Activated T-helper 1 cell treated with anti-CD3 and anti-CD28 coated beads, Interleukin-12 subunit alpha, Interleukin-12 subunit beta, Interleukin-2, Interleukin-4 antibody, amounts not matched to agents 30 ng/mL and 10 ng/mL and 1 ng/mL, durations not matched to agents 14 hours and 24 hours and 36 hours (primary cell): ENCODE data around the gene STX3. TPM values are rescaled to one million over a fixed set of nuclear protein-coding genes. Genes with fewer than 3 reads are reported as not detected.
"Not testable (repeated sequence)": the region's sequence is repeated elsewhere in the genome, so short reads cannot be mapped to it uniquely, and the experiment has no call there.

Experiments used
- DNase-seq: peaks from one replicate; pipeline ENCODE4 v3.0.0; 2021; ENCODE audit warnings: low spot score
- H3K27ac Mint-ChIP-seq: one replicate; pipeline ENCODE4 v1.8.0; 2021; ENCODE audit warnings: mild to moderate bottlenecking, mixed read lengths
- H3K27me3 Mint-ChIP-seq: one replicate; pipeline ENCODE4 v1.8.0; 2022; ENCODE audit warnings: mild to moderate bottlenecking, moderate library complexity, mixed read lengths; ENCODE audit not compliant: insufficient read depth
- H3K36me3 Mint-ChIP-seq: one replicate; pipeline ENCODE4 v1.8.0; 2021; ENCODE audit warnings: low read depth, mixed read lengths
- H3K4me1 Mint-ChIP-seq: one replicate; pipeline ENCODE4 v1.8.0; 2021; ENCODE audit warnings: low read depth, mixed read lengths
- H3K4me3 Mint-ChIP-seq: one replicate; pipeline ENCODE4 v1.8.0; 2021; ENCODE audit warnings: mild to moderate bottlenecking, moderate library complexity, mixed read lengths
- H3K9me3 Mint-ChIP-seq: one replicate; pipeline ENCODE4 v1.8.0; 2021; ENCODE audit warnings: mixed read lengths
- intact Hi-C: fragments of 100-400 bp; cut with micrococcal nuclease; formaldehyde crosslinking; loops from one replicate; pipeline ENCODE4 v1.15.1; 2024
- total RNA-seq: library from RNA; stranded (reverse); gene quantifications from 2 replicates; pipeline ENCODE4 v1.2.3, GENCODE V29; 2022

The STX3 gene
- total RNA-seq, 1 donor from 2014 or later, result 28.4 TPM

DNA sequence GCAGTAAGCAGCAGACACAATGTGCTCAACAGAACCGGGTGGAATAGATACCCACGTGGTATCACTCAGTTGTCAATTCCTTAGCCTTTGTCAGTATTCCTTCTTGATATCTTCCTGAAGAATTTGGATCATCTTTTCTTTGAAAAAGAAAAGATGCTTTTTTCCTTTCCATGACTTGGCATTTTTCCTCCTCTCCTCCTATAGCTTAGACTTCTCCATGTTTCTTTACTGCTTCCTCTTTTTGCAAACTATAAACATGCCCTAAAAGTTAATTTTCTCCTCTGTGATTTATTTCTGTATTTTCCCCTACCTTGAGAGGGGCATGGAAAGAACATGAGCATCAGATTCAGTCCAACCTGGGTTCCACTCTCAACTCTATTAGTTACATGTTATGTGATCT is 78.4 kb downstream of the STX3 start:
- intact Hi-C loops, result no loop called here
- H3K4me3 Mint-ChIP-seq, result no peak overlapping the region
- no peak for DNase-seq
- H3K27me3 Mint-ChIP-seq, result peaks cover 4% of the 10 kb centered on the region
- no peak overlapping the region for H3K27ac Mint-ChIP-seq
- H3K36me3 Mint-ChIP-seq, result no peaks in the 10 kb centered on the region
- H3K4me1 Mint-ChIP-seq, result peaks cover 6% of the 10 kb centered on the region
- no peaks in the 10 kb centered on the region for H3K9me3 Mint-ChIP-seq

DNA sequence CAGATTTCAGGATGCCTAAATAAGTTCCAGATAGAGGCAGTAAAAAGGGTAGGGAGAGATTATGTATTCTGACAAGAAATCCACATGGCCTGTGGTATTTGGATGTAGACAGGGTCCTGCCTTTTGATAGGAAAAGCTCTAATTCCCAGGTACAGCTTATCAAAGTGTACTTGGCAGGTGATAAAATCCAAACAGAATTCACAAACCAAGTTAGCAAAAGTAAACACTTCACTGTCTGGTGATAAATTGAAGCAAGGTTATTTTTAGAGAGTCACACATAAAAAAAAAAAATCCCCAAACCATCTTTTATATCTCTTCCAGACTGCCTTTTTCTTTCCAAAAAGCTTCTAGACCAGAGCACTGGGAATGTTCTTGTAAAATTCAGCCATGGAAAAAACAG is 84.4 kb downstream of the STX3 start:
- H3K4me3 Mint-ChIP-seq, result no peak overlapping the region
- no peaks in the 10 kb centered on the region for H3K4me1 Mint-ChIP-seq
- intact Hi-C loops, result no loop called here
- H3K36me3 Mint-ChIP-seq, result no peaks in the 10 kb centered on the region
- no peak overlapping the region for H3K27ac Mint-ChIP-seq
- no peaks in the 10 kb centered on the region for H3K9me3 Mint-ChIP-seq
- peaks cover 4% of the 10 kb centered on the region for H3K27me3 Mint-ChIP-seq
- no peak for DNase-seq

DNA sequence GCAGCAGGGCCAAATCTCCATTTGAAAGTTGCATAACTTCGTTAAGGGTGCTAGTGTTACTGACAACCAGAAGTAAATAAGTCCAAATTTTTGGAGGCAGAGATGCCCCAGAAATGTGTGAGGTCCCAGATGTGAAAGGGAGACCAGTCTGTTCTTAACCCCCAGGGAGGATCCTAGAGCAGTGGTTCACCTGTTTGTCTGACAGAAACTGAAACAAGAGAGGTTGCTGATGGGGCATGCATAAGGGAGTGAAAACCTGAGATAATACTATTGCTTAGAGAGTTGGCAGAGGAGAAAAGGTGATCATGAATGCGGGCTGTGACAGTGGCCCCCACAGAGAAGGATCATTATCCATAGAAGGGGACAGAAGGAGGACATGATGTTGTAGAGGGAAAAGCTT is 86.3 kb downstream of the STX3 start:
- Mint-ChIP-seq H3K4me3 (no peak overlapping the region), H3K27ac (no peak overlapping the region), H3K36me3 (no peaks in the 10 kb centered on the region), H3K4me1 (no peaks in the 10 kb centered on the region), H3K27me3 (peaks cover 4% of the 10 kb centered on the region), H3K9me3 (no peaks in the 10 kb centered on the region)
- DNase-seq, result no peak
- intact Hi-C loops, result no loop called here

DNA sequence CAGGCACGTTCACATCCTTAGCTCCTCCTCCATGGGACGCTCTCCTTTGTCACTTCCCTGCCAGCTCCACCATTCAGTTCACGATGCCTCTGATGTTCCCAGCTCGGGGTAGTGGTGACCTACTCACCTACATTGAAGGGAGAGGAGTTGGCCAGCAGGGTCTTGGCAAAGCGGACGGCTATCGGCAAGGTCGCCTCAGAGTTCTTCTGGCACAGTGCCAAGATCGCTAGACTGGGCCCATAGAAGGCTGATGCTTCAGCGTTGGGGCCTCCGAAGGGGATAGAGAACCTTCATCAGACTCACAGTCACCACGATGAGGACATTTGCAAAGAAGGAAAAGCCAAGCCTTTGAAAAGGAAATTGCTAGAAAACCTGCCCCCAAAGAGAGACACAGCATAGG is 87.1 kb downstream of the STX3 start:
- H3K27me3 Mint-ChIP-seq, result peaks cover 2% of the 10 kb centered on the region
- no peak overlapping the region for H3K27ac Mint-ChIP-seq
- intact Hi-C loops, result no loop called here
- H3K9me3 Mint-ChIP-seq, result peaks cover under 1% of the 10 kb centered on the region
- no peaks in the 10 kb centered on the region for H3K36me3 Mint-ChIP-seq
- H3K4me1 Mint-ChIP-seq, result no peaks in the 10 kb centered on the region
- no peak overlapping the region for H3K4me3 Mint-ChIP-seq
- DNase-seq, result no peak

DNA sequence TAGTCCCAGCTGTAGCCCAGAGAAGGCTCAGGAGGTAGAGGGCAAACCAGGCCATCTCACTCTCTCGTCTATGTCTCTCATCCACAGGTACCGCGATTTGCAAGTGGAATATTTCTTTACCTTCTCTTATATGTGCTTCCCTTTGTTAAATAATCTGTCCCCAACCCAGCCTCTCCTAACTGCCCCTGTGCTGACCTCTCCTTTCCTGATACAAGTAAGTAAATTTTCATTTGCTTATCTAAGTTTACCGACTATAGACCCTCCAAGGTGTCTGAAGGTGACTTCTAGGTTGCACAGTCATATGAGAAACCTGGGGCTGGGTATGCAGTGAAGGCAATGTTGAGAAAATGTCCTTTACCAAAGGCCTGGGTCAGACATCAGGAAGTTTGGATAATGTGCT is 90.2 kb downstream of the STX3 start, which contains the start of gene CBLIF:
Gene CBLIF, minus strand, starts transcription at position 101 of the 400 bp plus-strand sequence. Its CDS starts 46 bp downstream, at position 55.
- intact Hi-C loops, result no loop called here
- no peaks in the 10 kb centered on the region for H3K4me1 Mint-ChIP-seq
- H3K27ac Mint-ChIP-seq, result no peak within 1 kb of the TSS
- H3K4me3 Mint-ChIP-seq, result no peak within 1 kb of the TSS
- H3K27me3 Mint-ChIP-seq, result peaks cover 2% of the 10 kb centered on the region
- DNase-seq, result no peak
- no peaks in the 10 kb centered on the region for H3K36me3 Mint-ChIP-seq
- peaks cover 3% of the 10 kb centered on the region for H3K9me3 Mint-ChIP-seq

DNA sequence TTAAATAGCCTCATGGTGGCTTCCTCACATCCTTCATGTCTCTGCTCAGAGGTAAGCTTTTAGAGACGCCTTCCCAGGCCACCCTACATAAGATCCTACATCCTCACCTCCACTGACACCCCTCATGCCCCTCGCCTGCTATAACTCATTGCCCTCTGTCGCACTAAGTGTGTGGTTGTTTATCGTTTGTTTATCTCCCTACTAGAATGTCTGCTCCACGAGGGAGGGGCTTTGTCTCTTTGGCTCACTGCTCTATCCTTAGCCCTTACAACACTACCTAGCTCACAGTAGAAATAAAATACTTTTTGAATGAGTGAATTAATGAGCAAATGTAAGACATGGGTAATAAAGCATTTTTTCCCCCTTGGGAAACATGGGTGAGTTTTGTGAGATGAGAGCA is 91.4 kb downstream of the STX3 start:
- Mint-ChIP-seq H3K9me3 (peaks cover 6% of the 10 kb centered on the region), H3K4me1 (no peaks in the 10 kb centered on the region), H3K4me3 (no peak overlapping the region), H3K27ac (no peak overlapping the region), H3K27me3 (peaks cover 2% of the 10 kb centered on the region), H3K36me3 (no peaks in the 10 kb centered on the region)
- intact Hi-C loops, result no loop called here
- no peak for DNase-seq

DNA sequence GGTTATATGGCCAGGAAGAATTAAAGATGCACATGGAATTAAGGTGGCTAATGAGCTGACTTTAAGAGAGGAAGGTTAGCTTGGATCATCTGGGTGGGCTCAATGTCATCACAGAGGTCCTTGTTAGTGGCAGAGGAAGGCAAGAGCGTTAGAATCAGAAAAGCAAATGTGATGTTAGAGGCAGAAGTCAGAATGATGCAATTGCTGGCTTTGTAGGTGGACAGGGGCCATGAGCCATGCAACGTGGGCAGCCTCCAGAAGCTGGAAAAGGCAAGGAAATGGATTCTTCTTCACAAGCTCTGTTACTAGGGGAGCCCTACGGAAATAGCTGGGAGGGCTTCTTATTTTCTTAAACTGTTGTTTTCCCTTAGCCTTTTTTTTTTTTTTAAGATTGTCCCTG is 92.5 kb downstream of the STX3 start:
- Mint-ChIP-seq H3K27ac (no peak overlapping the region), H3K4me3 (no peak overlapping the region), H3K9me3 (peaks cover 6% of the 10 kb centered on the region), H3K36me3 (no peaks in the 10 kb centered on the region), H3K27me3 (peaks cover 2% of the 10 kb centered on the region), H3K4me1 (no peaks in the 10 kb centered on the region)
- no peak for DNase-seq
- intact Hi-C loops, result no loop called here

DNA sequence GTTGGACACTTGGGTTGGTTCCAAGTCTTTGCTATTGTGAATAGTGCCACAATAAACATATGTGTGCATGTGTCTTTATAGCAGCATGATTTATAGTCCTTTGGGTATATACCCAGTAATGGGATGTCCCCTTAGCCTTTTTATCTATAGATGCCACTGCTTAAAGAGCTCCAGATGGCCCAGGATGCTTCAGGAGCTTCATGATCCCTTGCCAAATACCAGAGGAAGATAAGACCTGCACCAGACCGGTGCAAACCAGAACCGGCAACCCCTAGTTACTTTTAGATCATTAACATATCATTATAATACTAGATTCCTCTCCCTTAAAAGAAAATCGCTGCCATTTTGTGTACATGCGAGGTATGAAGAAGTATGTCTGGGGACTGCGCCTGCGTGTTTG is 93.3 kb downstream of the STX3 start:
- H3K4me1 Mint-ChIP-seq, H3K27ac Mint-ChIP-seq, H3K4me3 Mint-ChIP-seq, DNase-seq, H3K9me3 Mint-ChIP-seq, intact Hi-C loops, H3K27me3 Mint-ChIP-seq, H3K36me3 Mint-ChIP-seq: not testable (repeated sequence)

DNA sequence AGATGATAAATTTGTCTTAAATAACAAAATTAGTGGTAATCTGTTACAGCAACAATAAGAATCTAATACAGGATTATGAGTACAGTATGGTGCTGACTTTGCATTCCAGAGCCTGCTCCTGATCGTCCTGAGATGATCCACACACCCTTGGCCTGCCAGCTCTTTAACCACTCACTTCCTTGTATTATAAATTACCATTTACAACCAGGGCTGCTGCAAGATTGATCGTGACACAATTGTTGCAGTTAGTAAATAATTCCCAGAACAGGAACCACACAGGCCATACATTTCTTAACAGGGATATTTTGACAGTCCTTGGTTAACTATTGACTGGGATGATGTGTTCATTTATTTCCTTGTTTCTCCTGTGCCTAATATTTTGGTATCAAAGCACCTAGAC is 94.0 kb downstream of the STX3 start:
- no peaks in the 10 kb centered on the region for H3K36me3 Mint-ChIP-seq
- H3K4me1 Mint-ChIP-seq, result no peaks in the 10 kb centered on the region
- peaks cover 6% of the 10 kb centered on the region for H3K9me3 Mint-ChIP-seq
- H3K4me3 Mint-ChIP-seq, result no peak overlapping the region
- no peak overlapping the region for H3K27ac Mint-ChIP-seq
- intact Hi-C loops, result no loop called here
- no peak for DNase-seq
- H3K27me3 Mint-ChIP-seq, result peaks cover 6% of the 10 kb centered on the region

DNA sequence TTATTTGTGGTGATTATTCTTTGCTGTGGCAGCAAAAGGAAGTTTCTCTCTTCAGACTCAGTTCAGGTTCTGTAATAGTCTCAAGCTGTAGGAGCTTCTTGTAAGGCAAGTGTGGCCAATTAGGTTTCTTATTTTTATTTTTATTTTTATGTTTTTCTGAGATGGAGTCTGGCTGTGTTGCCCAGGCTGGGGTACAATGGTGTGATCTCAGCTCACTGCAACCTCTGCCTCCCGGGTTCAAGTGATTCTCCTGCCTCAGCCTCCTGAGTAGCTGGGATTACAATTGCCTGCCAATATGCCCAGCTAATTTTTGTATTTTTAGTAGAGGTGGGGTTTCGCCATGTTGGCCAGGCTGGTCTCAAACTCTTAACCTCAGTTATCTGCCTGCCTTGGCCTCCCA is 94.4 kb downstream of the STX3 start:
- H3K27me3 Mint-ChIP-seq, H3K27ac Mint-ChIP-seq, intact Hi-C loops, DNase-seq, H3K36me3 Mint-ChIP-seq, H3K9me3 Mint-ChIP-seq, H3K4me1 Mint-ChIP-seq, H3K4me3 Mint-ChIP-seq: not testable (repeated sequence)

DNA sequence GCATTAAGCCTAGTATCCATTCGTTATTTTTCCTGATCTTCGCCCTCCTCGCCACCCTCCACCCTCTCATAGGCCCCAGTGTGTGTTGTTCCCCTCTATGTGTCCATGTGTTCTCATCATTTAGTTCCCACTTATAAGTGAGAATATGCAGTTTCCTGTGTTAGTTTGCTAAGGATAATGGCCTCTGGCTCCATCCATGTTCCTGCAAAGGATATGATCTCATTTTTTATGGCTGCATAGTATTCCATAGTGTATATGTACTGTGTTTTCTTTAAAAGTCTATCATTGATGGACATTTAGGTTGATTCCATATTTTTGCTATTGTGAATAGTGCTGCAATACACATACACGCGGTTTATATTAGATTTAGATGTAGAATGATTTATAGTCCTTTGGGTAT is 96.2 kb downstream of the STX3 start:
- DNase-seq, H3K27ac Mint-ChIP-seq, intact Hi-C loops, H3K9me3 Mint-ChIP-seq, H3K4me1 Mint-ChIP-seq, H3K4me3 Mint-ChIP-seq, H3K36me3 Mint-ChIP-seq: not testable (repeated sequence)
- peaks cover 12% of the 10 kb centered on the region for H3K27me3 Mint-ChIP-seq

DNA sequence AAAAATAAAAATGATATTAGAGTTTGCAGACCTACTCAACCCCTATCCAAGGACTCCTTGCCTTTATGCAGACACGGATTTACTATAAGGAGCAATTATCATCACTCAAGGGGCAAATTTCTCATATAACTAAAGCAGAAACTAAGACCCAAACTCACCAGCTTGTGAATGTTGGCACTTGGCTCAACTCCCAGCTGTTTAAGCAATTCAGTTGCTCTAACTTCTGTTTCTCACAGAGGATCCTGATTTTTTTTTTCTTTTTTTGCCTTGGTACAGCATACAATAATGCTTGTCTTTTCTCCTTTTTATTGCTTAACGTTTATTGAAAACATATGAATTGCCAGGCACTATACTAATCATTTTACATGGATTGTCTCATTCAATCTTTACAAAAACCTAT is 99.7 kb downstream of the STX3 start:
- intact Hi-C loops, result loop anchor here (5.0 kb wide), 2 partner anchors 98 to 1278 kb away; partner anchors contain the start of genes LPXN, STX3 and ZFP91
- H3K9me3 Mint-ChIP-seq, result peaks cover 4% of the 10 kb centered on the region

More for the DNA sequence above, 99.7 kb downstream of the STX3 start:
- no peak overlapping the region for H3K27ac Mint-ChIP-seq
- peaks cover 29% of the 10 kb centered on the region for H3K4me1 Mint-ChIP-seq
- no peak overlapping the region for H3K4me3 Mint-ChIP-seq
- no peak for DNase-seq
- H3K27me3 Mint-ChIP-seq, result peaks cover 18% of the 10 kb centered on the region
- H3K36me3 Mint-ChIP-seq, result peaks cover 1% of the 10 kb centered on the region
